HG02970 (cell line): ENCODE results near the gene SBF2.

Experiments
- ATAC-seq: cut with Tn5 transposase; IDR thresholded peaks from one replicate; pipeline ENCODE4 v1.9.1; 2021; ENCODE audit warnings: mild to moderate bottlenecking, moderate library complexity, moderate number of reproducible peaks; ENCODE audit not compliant: unreplicated experiment, low FRiP score

The SBF2 gene

GRCh38 chr11:10302744-10303557, 8.9 kb upstream of the SBF2 start:
- ATAC-seq = no peak

GRCh38 chr11:10302359-10302743, 8.3 kb upstream of the SBF2 start:
- ATAC-seq = no peak

GRCh38 chr11:10301656-10302358, 7.8 kb upstream of the SBF2 start:
- ATAC-seq = no peak

GRCh38 chr11:10298342-10298741, 4.3 kb upstream of the SBF2 start:
- peak; percentile 68 for ATAC-seq

- ATAC-seq = no peak
These were observed 1.3 kb upstream of the SBF2 start for GRCh38 chr11:10295064-10295901.

- no peak for ATAC-seq
These were observed 403 bp upstream of the SBF2 start for GRCh38 chr11:10294290-10294953.

- no peak for ATAC-seq
These were observed 2.0 kb downstream of the SBF2 start for GRCh38 chr11:10291801-10292638.

- no peak for ATAC-seq
These were observed 4.1 kb downstream of the SBF2 start for GRCh38 chr11:10289765-10290380.

- ATAC-seq = no peak
These were observed 4.9 kb downstream of the SBF2 start for GRCh38 chr11:10288881-10289764.

- no peak for ATAC-seq
These were observed 6.0 kb downstream of the SBF2 start for GRCh38 chr11:10287766-10288715.

GRCh38 chr11:10287140-10287539, 6.9 kb downstream of the SBF2 start:
- ATAC-seq = no peak

- no peak for ATAC-seq
These were observed 8.7 kb downstream of the SBF2 start for GRCh38 chr11:10285148-10285802.

- ATAC-seq = no peak
These were observed 10.0 kb downstream of the SBF2 start for GRCh38 chr11:10283991-10284390.

- ATAC-seq = no peak
These were observed 11.9 kb downstream of the SBF2 start for GRCh38 chr11:10282117-10282516.

- no peak for ATAC-seq
These were observed 18.3 kb downstream of the SBF2 start for GRCh38 chr11:10275714-10276113.

- ATAC-seq = no peak
These were observed 19.3 kb downstream of the SBF2 start for GRCh38 chr11:10274726-10275125.

GRCh38 chr11:10273738-10274137, 20.3 kb downstream of the SBF2 start:
- no peak for ATAC-seq
